CD4-positive, alpha-beta T cell (primary cell): ENCODE data around the gene SPATC1L. TPM values are rescaled to one million over a fixed set of nuclear protein-coding genes. Genes with fewer than 3 reads are reported as not detected.
"Not testable (repeated sequence)": the region's sequence is repeated elsewhere in the genome, so short reads cannot be mapped to it uniquely, and the experiment has no call there.

Experiments used
- ATAC-seq: fragments of 200-7000 bp; cut with Tn5 transposase; one replicate; pipeline ENCODE4 v1.10.0; 2022; ENCODE audit warnings: mild to moderate bottlenecking; ENCODE audit not compliant: poor library complexity
- CTCF ChIA-PET: fragments of 350-600 bp; sonication (Branson Sonifier 250); formaldehyde crosslinking; loops from one replicate; lab custom pipeline; 2021; ENCODE audit warnings: antibody characterized with exemption, inconsistent platforms; lab: Charles Lee
- POLR2A ChIA-PET: fragments of 350-600 bp; sonication (Branson Sonifier 250); formaldehyde crosslinking; loops from one replicate; lab custom pipeline; 2021; ENCODE audit warnings: antibody characterized with exemption, inconsistent platforms; lab: Charles Lee
- DNase-seq, 14 experiments: peaks; one replicate each; pipeline ENCODE4 v3.0.0-alpha.2; 2013 to 2020; ENCODE audit warnings: mixed read lengths in 2 of 14
- H3K27ac ChIP-seq, 2 donors: one replicate each; pipeline versions ENCODE4 v1.5.1 to v1.7.0; 2013; ENCODE audit warnings: low read length in 2 of 2, low read depth in 1 of 2, mild to moderate bottlenecking in 1 of 2
- H3K27me3 ChIP-seq, 2 experiments: 1 replicate in 1 of 2; 2 replicates in 1 of 2; pipeline versions ENCODE4 v1.6.1 to v1.7.0; 2013; ENCODE audit warnings: low read length in 2 of 2, control low read depth in 1 of 2, mild to moderate bottlenecking in 1 of 2, moderate library complexity in 1 of 2; ENCODE audit not compliant: insufficient read depth in 2 of 2, control insufficient read depth in 1 of 2
- H3K36me3 ChIP-seq: one replicate; pipeline ENCODE4 v1.6.1; 2013; ENCODE audit warnings: low read length, control low read depth; ENCODE audit not compliant: insufficient read depth
- H3K4me1 ChIP-seq: one replicate; pipeline ENCODE4 v1.6.1; 2013; ENCODE audit warnings: low read length, control low read depth; ENCODE audit not compliant: insufficient read depth
- H3K4me3 ChIP-seq: one replicate; pipeline ENCODE4 v1.5.1; 2013; ENCODE audit warnings: mild to moderate bottlenecking, low read length, moderate library complexity
- H3K9me3 ChIP-seq, 2 experiments: 1 replicate in 1 of 2; 2 replicates in 1 of 2; pipeline versions ENCODE4 v1.6.1 to v1.7.0; 2013; ENCODE audit warnings: low read length in 2 of 2, mild to moderate bottlenecking in 2 of 2, control low read depth in 1 of 2, moderate library complexity in 1 of 2; ENCODE audit not compliant: control insufficient read depth in 1 of 2, insufficient read depth in 1 of 2
- H3K27ac Mint-ChIP-seq: one replicate; pipeline ENCODE4 v1.8.0; 2020; ENCODE audit warnings: mixed read lengths
- H3K27me3 Mint-ChIP-seq: one replicate; pipeline ENCODE4 v1.8.0; 2021; ENCODE audit warnings: mixed read lengths
- H3K36me3 Mint-ChIP-seq: one replicate; pipeline ENCODE4 v1.8.0; 2021; ENCODE audit warnings: low read depth, mixed read lengths
- H3K4me1 Mint-ChIP-seq: one replicate; pipeline ENCODE4 v1.8.0; 2021; ENCODE audit warnings: low read depth, mixed read lengths
- H3K4me3 Mint-ChIP-seq: one replicate; pipeline ENCODE4 v1.8.0; 2020; ENCODE audit warnings: mild to moderate bottlenecking, mixed read lengths
- H3K9me3 Mint-ChIP-seq: one replicate; pipeline ENCODE4 v1.8.0; 2020; ENCODE audit warnings: mixed read lengths
- intact Hi-C, 2 experiments: fragments of 100-400 bp; cut with DNase I in 1 of 2; cut with micrococcal nuclease in 1 of 2; formaldehyde crosslinking; loops; one replicate each; pipeline versions ENCODE4 v1.15.1 to v1.9.0; 2023 to 2025; cut with DNase I, micrococcal nuclease
- total RNA-seq, 174 experiments: library from RNA in 2 of 174; stranded (reverse) in 2 of 174; gene quantifications; one replicate each; pipeline ENCODE4 v1.2.3 and lab custom pipeline; 2021 to 2026
- TF ChIP-seq, protein P1 (sequence below): fragments of 200-600 bp; IDR thresholded peaks from one replicate; pipeline ENCODE4 v1.8.0; 2022; ENCODE audit warnings: antibody characterized with exemption, mild to moderate bottlenecking

The SPATC1L gene
- total RNA-seq, 2 experiments from 2014 or later: 2.8 to 3.0 TPM

DNA sequence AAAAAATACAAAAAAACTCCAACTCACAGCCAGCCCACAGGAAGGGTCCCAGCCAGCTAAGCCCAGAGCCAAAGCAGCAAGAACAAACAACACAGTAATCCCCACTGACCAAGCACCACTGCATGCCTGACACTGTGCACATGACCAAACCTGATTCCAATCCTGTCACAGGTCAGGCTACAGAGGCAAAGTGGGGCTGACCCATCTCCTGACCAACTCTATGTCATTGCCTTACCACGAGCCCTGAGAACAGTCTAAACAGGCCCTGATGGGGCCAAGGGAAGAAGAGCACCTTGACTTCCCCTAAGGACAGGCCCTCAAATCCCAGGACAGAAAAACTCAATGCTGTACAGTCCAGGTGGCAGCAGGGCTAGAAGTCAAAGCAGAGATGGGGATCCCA is 41.9 kb upstream of the SPATC1L start:
- ChIA-PET POLR2A (no interaction called here), CTCF (no interaction called here)
- TF ChIP-seq, protein P1, sequence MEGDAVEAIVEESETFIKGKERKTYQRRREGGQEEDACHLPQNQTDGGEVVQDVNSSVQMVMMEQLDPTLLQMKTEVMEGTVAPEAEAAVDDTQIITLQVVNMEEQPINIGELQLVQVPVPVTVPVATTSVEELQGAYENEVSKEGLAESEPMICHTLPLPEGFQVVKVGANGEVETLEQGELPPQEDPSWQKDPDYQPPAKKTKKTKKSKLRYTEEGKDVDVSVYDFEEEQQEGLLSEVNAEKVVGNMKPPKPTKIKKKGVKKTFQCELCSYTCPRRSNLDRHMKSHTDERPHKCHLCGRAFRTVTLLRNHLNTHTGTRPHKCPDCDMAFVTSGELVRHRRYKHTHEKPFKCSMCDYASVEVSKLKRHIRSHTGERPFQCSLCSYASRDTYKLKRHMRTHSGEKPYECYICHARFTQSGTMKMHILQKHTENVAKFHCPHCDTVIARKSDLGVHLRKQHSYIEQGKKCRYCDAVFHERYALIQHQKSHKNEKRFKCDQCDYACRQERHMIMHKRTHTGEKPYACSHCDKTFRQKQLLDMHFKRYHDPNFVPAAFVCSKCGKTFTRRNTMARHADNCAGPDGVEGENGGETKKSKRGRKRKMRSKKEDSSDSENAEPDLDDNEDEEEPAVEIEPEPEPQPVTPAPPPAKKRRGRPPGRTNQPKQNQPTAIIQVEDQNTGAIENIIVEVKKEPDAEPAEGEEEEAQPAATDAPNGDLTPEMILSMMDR: no peak
- peaks cover 30% of the 10 kb centered on the region for H3K36me3 Mint-ChIP-seq
- intact Hi-C loops: loop anchor here (5.0 to 10.0 kb wide), 4 partner anchors 59 to 939 kb away; partner anchors contain the start of genes MCM3AP (in 1 of the 2), POFUT2 (in 1 of the 2) and YBEY (in 1 of the 2)
- H3K4me3 Mint-ChIP-seq: peak overlapping the region; percentile 35
- ATAC-seq (no peak), DNase-seq (no peak)
- Histone ChIP-seq H3K4me3 (no peak overlapping the region), H3K27ac (no peak overlapping the region), H3K9me3 (no peaks in the 10 kb centered on the region), H3K4me1 (peaks cover 31% of the 10 kb centered on the region), H3K36me3 (peaks cover 11% of the 10 kb centered on the region), H3K27me3 (no peaks in the 10 kb centered on the region)
- H3K27me3 Mint-ChIP-seq: no peaks in the 10 kb centered on the region
- no peaks in the 10 kb centered on the region for H3K9me3 Mint-ChIP-seq
- peaks cover 49% of the 10 kb centered on the region for H3K4me1 Mint-ChIP-seq
- H3K27ac Mint-ChIP-seq: peak overlapping the region; percentile 75

DNA sequence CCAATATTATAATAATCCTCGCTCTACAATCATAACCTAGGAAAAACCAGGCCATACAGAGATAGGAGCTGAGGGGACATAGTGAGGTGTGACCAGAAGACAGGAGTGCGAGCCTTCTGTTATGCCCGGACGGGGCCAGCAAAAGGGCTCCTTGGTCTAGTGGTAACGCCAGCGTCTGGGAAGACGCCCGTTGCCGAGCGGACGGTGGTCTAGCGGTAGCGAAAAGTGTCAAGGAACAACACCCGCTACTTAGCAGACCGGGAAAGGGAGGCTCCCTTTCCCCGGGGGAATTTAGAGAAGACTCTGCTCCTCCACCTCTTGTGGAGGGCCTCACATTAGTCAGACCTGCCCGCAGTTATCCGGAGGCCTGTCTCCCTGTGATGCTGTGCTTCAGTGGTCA is 39.4 kb upstream of the SPATC1L start:
- CTCF ChIA-PET, H3K27me3 ChIP-seq, H3K4me3 Mint-ChIP-seq, H3K9me3 ChIP-seq, POLR2A ChIA-PET, ATAC-seq, H3K27me3 Mint-ChIP-seq, H3K9me3 Mint-ChIP-seq, H3K4me3 ChIP-seq, H3K27ac Mint-ChIP-seq, DNase-seq, H3K27ac ChIP-seq: not testable (repeated sequence)
- H3K36me3 Mint-ChIP-seq: peaks cover 45% of the 10 kb centered on the region
- peaks cover 32% of the 10 kb centered on the region for H3K4me1 Mint-ChIP-seq
- intact Hi-C loops: loop anchor here in 1 of 2 experiments (10.0 kb wide), 1 partner anchor 61 kb away; the partner anchor contains the start of genes MCM3AP and YBEY
- H3K4me1 ChIP-seq: peaks cover 23% of the 10 kb centered on the region
- peaks cover 27% of the 10 kb centered on the region for H3K36me3 ChIP-seq

GRCh38 chr21:46223217-46223616 is 39.0 kb upstream of the SPATC1L start:
- intact Hi-C loops: loop anchor here in 1 of 2 experiments (10.0 kb wide), 1 partner anchor 62 kb away; the partner anchor contains the start of genes MCM3AP and YBEY
- Histone ChIP-seq H3K27me3 (no peaks in the 10 kb centered on the region), H3K4me1 (peaks cover 21% of the 10 kb centered on the region), H3K4me3 (no peak overlapping the region), H3K9me3 (no peaks in the 10 kb centered on the region), H3K27ac (no peak overlapping the region), H3K36me3 (peaks cover 27% of the 10 kb centered on the region)
- Mint-ChIP-seq H3K4me3 (no peak overlapping the region), H3K27me3 (no peaks in the 10 kb centered on the region), H3K4me1 (peaks cover 32% of the 10 kb centered on the region), H3K27ac (no peak overlapping the region), H3K36me3 (peaks cover 45% of the 10 kb centered on the region), H3K9me3 (no peaks in the 10 kb centered on the region)
- TF ChIP-seq, protein P1: no peak
- POLR2A ChIA-PET: no interaction called here
- DNase-seq (no peak), ATAC-seq (no peak)
- CTCF ChIA-PET: no interaction called here
